SK-MEL-5 (cell line): Measurements from ENCODE around the gene CLDN16. TPM values are rescaled to one million over a fixed set of nuclear protein-coding genes. Genes with fewer than 3 reads are reported as not detected.

ENCODE experiments used
- DNase-seq: peaks from one replicate; pipeline ENCODE4 v3.0.0-alpha.2; 2016; ENCODE audit warnings: low read depth, low spot score
- in situ Hi-C: cut with HindIII; loops from 2 replicates; pipeline ENCODE4 v1.10.0; 2016; ENCODE audit warnings: low sequenced_read_pairs, high pct_unique_total_duplicates, low pct_unique_long_range_greater_than_20kb
- polyA plus RNA-seq, 2 experiments: library from polyadenylated mRNA; depleted of rRNA; stranded (reverse); fragments of >200 nt; gene quantifications; 2 replicates each; pipeline ENCODE4 v1.2.3, GENCODE V29; 2015
- total RNA-seq: library from RNA; depleted of rRNA; stranded (reverse); fragments of >200 nt; shearing (Covaris generic); gene quantifications from 2 replicates; pipeline ENCODE4 v1.2.3, GENCODE V29; 2014; rRNA removed

Gene CLDN16, protein sequence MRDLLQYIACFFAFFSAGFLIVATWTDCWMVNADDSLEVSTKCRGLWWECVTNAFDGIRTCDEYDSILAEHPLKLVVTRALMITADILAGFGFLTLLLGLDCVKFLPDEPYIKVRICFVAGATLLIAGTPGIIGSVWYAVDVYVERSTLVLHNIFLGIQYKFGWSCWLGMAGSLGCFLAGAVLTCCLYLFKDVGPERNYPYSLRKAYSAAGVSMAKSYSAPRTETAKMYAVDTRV
- total RNA-seq, result not detected in 2 replicates
- polyA plus RNA-seq (2015; cell fraction: cytosol; rRNA removed), result 0.02 TPM in 1 of 2 replicates, not detected in the other
- polyA plus RNA-seq (2015; cell fraction: nucleus; rRNA removed), result not detected in 2 replicates

DNA sequence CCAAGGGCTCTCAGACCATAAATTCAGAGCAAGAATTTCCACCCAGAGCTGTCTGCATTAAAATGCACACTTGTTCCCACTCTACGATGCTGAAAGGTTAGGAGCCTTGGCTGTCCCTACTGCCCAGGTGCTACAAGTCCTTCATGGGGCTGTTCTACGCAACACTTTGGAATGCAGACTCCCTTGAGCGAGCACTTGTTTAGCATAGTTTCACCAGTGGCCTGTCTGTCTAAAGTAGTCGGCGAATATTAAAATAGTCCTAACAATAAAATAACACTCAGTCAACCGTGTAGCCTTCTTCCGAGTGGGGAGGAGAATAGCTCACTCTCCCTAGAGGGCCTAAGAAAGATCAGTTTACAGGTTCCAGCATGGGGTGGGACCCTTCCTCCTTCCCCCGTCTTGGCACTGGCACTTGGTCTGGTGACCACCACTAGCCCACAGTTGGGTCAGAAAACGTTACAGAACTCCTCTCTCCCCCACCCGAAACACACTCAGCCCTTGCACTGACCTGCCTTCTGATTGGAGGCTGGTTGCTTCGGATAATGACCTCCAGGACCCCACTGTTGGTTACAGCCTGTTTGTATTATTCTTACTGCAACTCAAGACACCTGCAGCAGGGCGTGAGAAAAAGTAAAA is at the start of gene CLDN16:
Gene CLDN16, plus strand, starts transcription at position 586 of the 636 bp plus-strand sequence. CDS start 167 bp downstream, outside the sequence.
- in situ Hi-C loops, result no loop called here

GRCh38 chr3:190338717-190339116 is 49.2 kb upstream of the CLDN16 start:
- no peak for DNase-seq
- in situ Hi-C loops, result no loop called here

More for the DNA sequence above, at the start of gene CLDN16:
- DNase-seq, result no peak

- in situ Hi-C loops, result no loop called here
- DNase-seq, result peak; percentile 35
These were observed 48.8 kb upstream of the CLDN16 start for GRCh38 chr3:190339130-190339529.

DNA sequence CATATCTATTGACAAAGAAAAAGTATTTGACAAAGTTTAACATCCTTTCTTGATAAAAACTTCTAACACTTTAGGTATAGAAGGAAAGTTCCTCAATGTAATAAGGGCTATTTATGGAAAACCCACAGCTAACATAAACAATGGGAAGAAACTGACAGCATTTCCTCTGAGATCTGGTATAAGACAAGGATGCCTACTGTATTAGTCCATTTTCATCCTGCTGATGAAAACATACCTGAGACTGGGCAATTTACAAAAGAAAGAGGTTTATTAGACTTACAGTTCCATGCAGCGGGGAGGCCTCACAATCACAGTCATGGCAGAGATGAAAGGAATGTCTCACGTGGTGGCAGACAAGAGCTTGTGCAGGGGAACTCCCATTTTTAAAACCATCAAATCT is 47.9 kb upstream of the CLDN16 start:
- no peak for DNase-seq
- in situ Hi-C loops, result no loop called here

DNA sequence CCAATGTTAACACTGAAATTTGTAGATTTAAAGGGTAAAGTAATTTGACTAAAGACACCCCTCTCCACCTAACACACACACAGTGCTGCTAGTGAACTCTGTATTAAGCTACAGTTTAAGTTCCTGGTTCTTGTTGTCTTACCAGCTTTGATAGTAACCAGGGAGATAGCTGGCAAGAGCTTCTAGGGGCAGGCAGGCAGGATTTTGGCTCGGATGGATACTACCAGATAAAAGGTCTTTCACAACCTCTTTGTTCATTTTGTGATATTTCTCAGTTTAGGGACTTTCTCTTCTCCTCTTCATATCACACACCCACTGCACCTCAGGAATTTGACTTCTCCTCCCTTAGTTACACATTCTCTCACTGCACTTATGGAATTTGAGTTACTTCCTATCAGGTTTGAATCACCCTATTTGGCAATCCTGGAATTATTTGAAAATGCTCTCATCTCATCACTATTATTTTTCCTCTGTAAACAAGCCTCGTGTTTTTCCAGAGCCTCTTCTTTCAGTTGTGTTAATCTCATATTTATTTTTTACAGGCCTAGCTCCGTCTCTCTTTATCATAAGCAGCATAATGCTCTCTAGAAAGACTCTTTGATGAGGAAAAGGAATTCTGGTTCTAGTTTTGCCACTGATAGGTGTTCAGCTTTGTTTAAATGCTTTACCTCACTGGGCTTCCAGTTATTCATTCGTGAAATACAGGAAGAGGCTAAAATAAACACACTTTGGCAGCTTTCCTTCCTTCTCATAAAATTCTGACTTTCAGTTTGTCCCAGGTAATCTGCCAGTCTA is 42.7 kb upstream of the CLDN16 start:
- peak; percentile 47 for DNase-seq

GRCh38 chr3:190345878-190346277 is 42.1 kb upstream of the CLDN16 start:
- in situ Hi-C loops, result no loop called here
- DNase-seq, result peak; percentile 51

More for the DNA sequence above, 42.7 kb upstream of the CLDN16 start:
- in situ Hi-C loops, result no loop called here

- no peak for DNase-seq
- in situ Hi-C loops, result no loop called here
These were observed 41.4 kb upstream of the CLDN16 start for GRCh38 chr3:190346541-190346940.

- DNase-seq, result no peak
- in situ Hi-C loops, result loop anchor here (25.0 kb wide), 2 partner anchors 109 to 391 kb away; no protein-coding TSS in a partner anchor
These were observed 35.0 kb upstream of the CLDN16 start for GRCh38 chr3:190352861-190353457.

DNA sequence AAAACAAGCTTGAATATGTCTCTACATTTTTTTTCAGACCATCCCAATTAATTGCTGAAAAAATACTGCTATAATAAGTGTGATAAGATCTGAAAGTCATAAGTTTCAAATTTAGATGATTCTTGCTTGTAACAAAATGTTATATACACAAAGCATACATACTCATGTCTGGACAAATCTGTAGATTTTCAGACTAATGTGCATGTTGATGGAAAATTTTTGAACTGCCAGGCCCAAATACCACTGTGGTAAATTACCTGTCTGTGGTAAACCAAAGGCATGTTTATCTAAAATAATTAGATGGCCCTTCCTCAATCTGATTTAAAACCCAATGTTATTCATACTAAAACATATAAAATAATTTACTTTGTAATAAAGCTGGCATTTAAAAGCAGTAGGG is 31.7 kb upstream of the CLDN16 start:
- no peak for DNase-seq
- in situ Hi-C loops, result loop anchor here (25.0 kb wide), 2 partner anchors 106 to 394 kb away; no protein-coding TSS in a partner anchor

- in situ Hi-C loops, result loop anchor here (25.0 kb wide), 2 partner anchors 105 to 395 kb away; no protein-coding TSS in a partner anchor
- no peak for DNase-seq
These were observed 30.5 kb upstream of the CLDN16 start for GRCh38 chr3:190357468-190357867.

DNA sequence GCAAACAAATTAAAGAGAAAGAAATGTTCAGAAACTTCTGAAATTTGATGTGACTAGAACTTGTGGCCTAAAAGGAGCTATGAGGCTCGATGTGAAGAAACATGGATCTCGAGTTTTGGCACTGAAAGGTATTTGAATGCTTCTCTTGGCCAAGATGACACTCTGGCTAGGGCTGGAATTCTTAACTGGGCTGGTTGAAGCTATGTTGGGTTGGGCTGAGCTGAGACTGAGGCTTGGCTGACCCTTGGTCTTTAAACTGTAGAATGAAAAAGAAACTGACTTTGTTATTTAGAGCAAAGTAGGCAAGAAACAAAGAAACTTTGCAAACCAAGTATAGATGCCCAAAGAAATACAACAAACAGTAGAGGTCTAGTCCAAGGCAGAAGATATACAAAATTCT is 28.1 kb upstream of the CLDN16 start:
- in situ Hi-C loops, result loop anchor here (25.0 kb wide), 2 partner anchors 102 to 398 kb away; no protein-coding TSS in a partner anchor

GRCh38 chr3:190360228-190360627 is 27.7 kb upstream of the CLDN16 start:
- in situ Hi-C loops, result loop anchor here (25.0 kb wide), 2 partner anchors 102 to 398 kb away; no protein-coding TSS in a partner anchor
- DNase-seq, result no peak

More for the DNA sequence above, 28.1 kb upstream of the CLDN16 start:
- no peak for DNase-seq

DNA sequence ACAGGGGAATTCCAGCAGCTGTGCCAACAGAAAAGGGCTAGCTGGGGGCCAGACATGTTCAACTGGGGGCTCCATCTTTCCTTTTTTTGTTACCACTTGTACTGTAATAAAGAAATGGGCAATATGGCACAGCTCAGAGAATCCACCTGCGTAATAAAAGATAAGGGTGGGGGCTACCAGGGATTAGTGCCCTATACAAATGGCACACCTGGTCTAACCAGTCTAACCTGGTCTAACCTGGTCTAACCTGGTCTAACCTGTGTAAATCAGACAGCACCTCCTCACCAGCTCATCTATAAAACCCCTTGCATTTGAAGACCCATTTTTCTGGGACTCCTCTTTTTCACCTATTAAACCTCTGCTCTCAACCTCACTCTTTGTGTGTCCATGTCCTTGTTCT is 26.2 kb upstream of the CLDN16 start:
- in situ Hi-C loops, result loop anchor here (25.0 kb wide), 2 partner anchors 101 to 399 kb away; no protein-coding TSS in a partner anchor
- DNase-seq, result no peak

GRCh38 chr3:190362258-190362657 is 25.7 kb upstream of the CLDN16 start:
- DNase-seq, result no peak
- in situ Hi-C loops, result loop anchor here (25.0 kb wide), 2 partner anchors 100 to 400 kb away; no protein-coding TSS in a partner anchor

- DNase-seq, result no peak
- in situ Hi-C loops, result loop anchor here (25.0 kb wide), 2 partner anchors 96 to 404 kb away; no protein-coding TSS in a partner anchor
These were observed 21.8 kb upstream of the CLDN16 start for GRCh38 chr3:190366133-190366532.

- in situ Hi-C loops, result loop anchor here (25.0 kb wide), 2 partner anchors 93 to 407 kb away; no protein-coding TSS in a partner anchor
- DNase-seq, result no peak
These were observed 19.1 kb upstream of the CLDN16 start for GRCh38 chr3:190368881-190369280.

- in situ Hi-C loops, result loop anchor here (25.0 kb wide), 2 partner anchors 93 to 407 kb away; no protein-coding TSS in a partner anchor
- DNase-seq, result no peak
These were observed 18.2 kb upstream of the CLDN16 start for GRCh38 chr3:190369668-190370295.
